ENCODE measurements around the gene NPR1.
"Not testable (repeated sequence)": the region's sequence is repeated elsewhere in the genome, so short reads cannot be mapped to it uniquely, and the experiment has no call there.

- not testable (repeated sequence) for TF ChIP-seq POLR2A (IDR thresholded peaks at IDR 0.05; ENCODE audit: low read depth); EP300 (IDR thresholded peaks at IDR 0.05)
Measured at GRCh38 chr1:153724634-153725033, 46.1 kb downstream of the NPR1 start.
